GM12878 (cell line): Measurements from ENCODE around the gene GPRIN1.

Experiments used
- ATF3 ChIP-seq: IDR thresholded peaks from 2 replicates; pipeline ENCODE4 v1.6.1; 2011; ENCODE audit warnings: low read depth, mild to moderate bottlenecking, low read length, moderate library complexity, borderline replicate concordance; ENCODE audit errors: extremely low read depth
- CTCF ChIP-seq, 3 experiments: IDR thresholded peaks in 2 of 3; conservative IDR thresholded peaks in 1 of 3; 2 replicates each; pipeline ENCODE4 v1.5.1; 2011; ENCODE audit warnings: low read depth in 3 of 3, low read length in 3 of 3, mild to moderate bottlenecking in 3 of 3, control low read depth in 2 of 3, moderate library complexity in 2 of 3, inconsistent platforms in 1 of 3, mixed read lengths in 1 of 3; ENCODE audit not compliant: control insufficient read depth in 2 of 3, insufficient read depth in 1 of 3; ENCODE audit errors: extremely low read depth in 1 of 3
- MYC ChIP-seq: IDR thresholded peaks from 2 replicates; pipeline ENCODE4 v1.6.1; 2011; ENCODE audit warnings: mild to moderate bottlenecking, low read length, moderate library complexity, inconsistent platforms; ENCODE audit not compliant: insufficient read depth, insufficient replicate concordance, insufficient read length, severe bottlenecking
- NFYB ChIP-seq: IDR thresholded peaks from 2 replicates; pipeline ENCODE4 v1.6.1; 2011; ENCODE audit warnings: low read depth, mild to moderate bottlenecking, low read length, improper control_type of control experiment, moderate library complexity; ENCODE audit not compliant: insufficient read depth
- POLR2A ChIP-seq: IDR thresholded peaks from 2 replicates; pipeline ENCODE4 v1.6.1; 2011; ENCODE audit warnings: low read depth, mild to moderate bottlenecking, low read length
- RCOR1 ChIP-seq: conservative IDR thresholded peaks from 2 replicates; pipeline ENCODE4 v1.6.1; 2012; ENCODE audit warnings: low read depth, low read length, improper control_type of control experiment
- RFX5 ChIP-seq: IDR thresholded peaks from 2 replicates; pipeline ENCODE4 v1.6.1; 2011; ENCODE audit warnings: low read depth, low read length, improper control_type of control experiment
- ZBED1 ChIP-seq: IDR thresholded peaks from 2 replicates; pipeline ENCODE4 v1.6.1; 2016; ENCODE audit warnings: borderline replicate concordance

- TF ChIP-seq CTCF (IDR thresholded peaks at IDR 0.05 in 2 of 3, conservative IDR thresholded peaks at IDR 0.05 in 1 of 3; ENCODE audit: control insufficient read depth in 2 of 3, extremely low read depth in 1 of 3, insufficient read depth in 1 of 3, low read depth in 3 of 3, low read length in 3 of 3) (no peak), POLR2A (no peak), MYC (no peak), RFX5 (no peak), NFYB (no peak), ZBED1 (no peak), RCOR1 (no peak), ATF3 (no peak)
Measured at GRCh38 chr5:176606875-176607274, 3.1 kb downstream of the GPRIN1 start.
